Thyroid gland (tissue), 4 donors: ENCODE data around the gene LRRC40. TPM values are rescaled to one million over a fixed set of nuclear protein-coding genes. Genes with fewer than 3 reads are reported as not detected.

Source experiments
- DNase-seq, 2 donors: peaks; one replicate each; pipeline ENCODE4 v3.0.0-alpha.2; 2019
- H3K27ac ChIP-seq, 3 donors: fragments of 200-600 bp; sonication (generic); 1 replicate in 2 of 3; 2 replicates in 1 of 3; pipeline ENCODE4 v1.5.1; 2016 to 2019; ENCODE audit warnings: mild to moderate bottlenecking in 1 of 3, moderate library complexity in 1 of 3
- H3K27me3 ChIP-seq: fragments of 200-600 bp; sonication (generic); one replicate; pipeline ENCODE4 v1.5.1; 2019
- H3K36me3 ChIP-seq, 2 donors: fragments of 200-600 bp; sonication (generic); one replicate each; pipeline ENCODE4 v1.5.1; 2016 to 2019
- H3K4me1 ChIP-seq, 2 donors: fragments of 200-600 bp; sonication (generic); one replicate each; pipeline ENCODE4 v1.5.1; 2017 to 2019
- H3K4me3 ChIP-seq, 3 donors: fragments of 200-600 bp; sonication (generic); replicated peaks in 1 of 3; 1 replicate in 2 of 3; 2 replicates in 1 of 3; pipeline ENCODE4 v1.5.1; 2016; ENCODE audit warnings: mild to moderate bottlenecking in 1 of 3
- H3K9me3 ChIP-seq: fragments of 200-600 bp; sonication (generic); one replicate; pipeline ENCODE4 v1.5.1; 2017
- POLR2A ChIP-seq, 2 donors: fragments of 450-650 bp; IDR thresholded peaks; one replicate each; pipeline ENCODE4 v1.6.1; 2017; ENCODE audit warnings: antibody characterized with exemption in 2 of 2, mild to moderate bottlenecking in 2 of 2, moderate library complexity in 1 of 2
- WGBS, 2 donors: methylation state at CpG; one replicate each; pipeline ENCODE4 v1.1.5; 2017; 5-methylcytosine and 5-hydroxymethylcytosine counted together
- intact Hi-C: fragments of 100-400 bp; cut with DNase I; formaldehyde crosslinking; loops from one replicate; pipeline ENCODE4 v1.15.1; 2023
- total RNA-seq, 4 donors: library from RNA; depleted of rRNA; stranded (reverse); fragments of >200 nt; gene quantifications; one replicate each; pipeline ENCODE4 v1.2.3, GENCODE V29; 2016
- TF ChIP-seq, protein P1 (sequence below), 6 experiments: fragments of 200-600 bp in 3 of 6; fragments of 450-650 bp in 3 of 6; sonication (generic) in 3 of 6; IDR thresholded peaks; one replicate each; pipeline ENCODE4 v1.5.1; 2016 to 2019; ENCODE audit warnings: antibody characterized with exemption in 6 of 6, mild to moderate bottlenecking in 2 of 6, inconsistent platforms in 1 of 6, moderate library complexity in 1 of 6

The LRRC40 gene
- total RNA-seq, 4 donors from 2014 or later = 13.2 to 21.9 (median 17.0) TPM

DNA sequence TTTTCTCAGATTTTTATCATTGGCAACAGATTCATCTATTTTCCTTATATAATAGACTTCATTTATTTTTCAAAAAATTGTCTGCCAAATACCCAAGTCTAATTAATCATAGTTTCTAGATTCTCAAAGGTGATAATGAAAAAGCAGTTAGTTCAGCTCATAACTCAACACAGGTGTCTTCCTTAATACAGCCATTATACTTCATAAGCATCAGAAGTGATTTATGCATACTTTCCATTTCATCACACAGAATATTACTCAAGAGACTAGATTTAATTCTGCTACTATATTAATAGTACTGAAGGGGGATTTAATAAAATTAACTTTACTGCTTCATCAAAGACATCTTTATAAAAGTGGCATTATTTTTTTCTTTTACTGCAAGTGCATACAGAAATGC is 34.6 kb upstream of the LRRC40 start:
- Histone ChIP-seq H3K27me3 (no peaks in the 10 kb centered on the region), H3K27ac (no peak overlapping the region), H3K9me3 (no peaks in the 10 kb centered on the region), H3K4me3 (no peak overlapping the region), H3K36me3 (peaks cover 83 to 90% of the 10 kb centered on the region in 2 donors), H3K4me1 (no peaks in the 10 kb centered on the region)
- intact Hi-C loops = no loop called here
- TF ChIP-seq POLR2A (IDR thresholded peaks at IDR 0.05) = no peak
- TF ChIP-seq, protein P1, sequence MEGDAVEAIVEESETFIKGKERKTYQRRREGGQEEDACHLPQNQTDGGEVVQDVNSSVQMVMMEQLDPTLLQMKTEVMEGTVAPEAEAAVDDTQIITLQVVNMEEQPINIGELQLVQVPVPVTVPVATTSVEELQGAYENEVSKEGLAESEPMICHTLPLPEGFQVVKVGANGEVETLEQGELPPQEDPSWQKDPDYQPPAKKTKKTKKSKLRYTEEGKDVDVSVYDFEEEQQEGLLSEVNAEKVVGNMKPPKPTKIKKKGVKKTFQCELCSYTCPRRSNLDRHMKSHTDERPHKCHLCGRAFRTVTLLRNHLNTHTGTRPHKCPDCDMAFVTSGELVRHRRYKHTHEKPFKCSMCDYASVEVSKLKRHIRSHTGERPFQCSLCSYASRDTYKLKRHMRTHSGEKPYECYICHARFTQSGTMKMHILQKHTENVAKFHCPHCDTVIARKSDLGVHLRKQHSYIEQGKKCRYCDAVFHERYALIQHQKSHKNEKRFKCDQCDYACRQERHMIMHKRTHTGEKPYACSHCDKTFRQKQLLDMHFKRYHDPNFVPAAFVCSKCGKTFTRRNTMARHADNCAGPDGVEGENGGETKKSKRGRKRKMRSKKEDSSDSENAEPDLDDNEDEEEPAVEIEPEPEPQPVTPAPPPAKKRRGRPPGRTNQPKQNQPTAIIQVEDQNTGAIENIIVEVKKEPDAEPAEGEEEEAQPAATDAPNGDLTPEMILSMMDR (IDR thresholded peaks at IDR 0.05) = no peak
- no peak for DNase-seq

DNA sequence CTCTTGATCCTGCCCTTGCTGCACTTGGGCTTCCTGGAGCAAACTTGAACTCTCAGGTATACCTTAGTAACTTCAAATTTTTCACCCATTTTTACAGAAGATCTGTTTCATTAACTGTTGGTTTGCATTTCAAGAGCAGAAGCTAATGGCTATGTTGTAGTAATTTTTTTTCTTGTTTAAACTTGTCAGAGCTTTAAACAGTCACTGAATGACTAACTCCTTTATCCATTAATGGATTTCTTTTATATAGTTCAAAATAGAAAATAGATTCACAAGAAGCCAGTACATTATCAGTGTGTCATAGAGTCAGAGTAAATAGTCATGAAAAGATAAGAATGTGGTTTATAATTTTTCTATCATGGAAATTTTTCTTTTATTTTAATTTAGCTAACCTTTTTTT is 29.4 kb upstream of the LRRC40 start:
- Histone ChIP-seq H3K4me1 (no peaks in the 10 kb centered on the region), H3K27me3 (no peaks in the 10 kb centered on the region), H3K27ac (no peak overlapping the region), H3K9me3 (no peaks in the 10 kb centered on the region), H3K4me3 (no peak overlapping the region), H3K36me3 (peaks cover 77 to 86% of the 10 kb centered on the region in 2 donors)
- DNase-seq = no peak
- intact Hi-C loops = no loop called here
- no peak for TF ChIP-seq POLR2A (IDR thresholded peaks at IDR 0.05)
- TF ChIP-seq, protein P1 (IDR thresholded peaks at IDR 0.05) = no peak

DNA sequence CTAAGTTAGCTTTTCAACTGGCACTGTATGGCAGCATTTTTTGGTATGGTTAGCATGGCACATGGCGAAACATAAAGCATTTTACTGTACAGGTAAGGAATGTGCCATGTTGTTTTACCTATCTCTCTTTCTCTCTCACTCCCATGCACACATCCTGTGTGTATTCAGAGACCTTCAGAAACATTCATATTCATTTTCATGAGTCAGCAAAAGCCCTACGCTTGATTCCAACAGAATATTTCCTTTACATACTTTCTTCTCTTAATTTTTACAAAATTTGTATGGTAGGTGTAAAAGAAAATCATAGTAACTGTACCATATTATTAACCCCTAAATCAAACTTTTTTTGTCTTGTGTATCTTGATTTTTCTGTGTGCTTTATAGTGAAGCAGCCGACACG is 26.1 kb upstream of the LRRC40 start:
- 96 to 97% methylated on average over 4 of the region's 4 CpGs for WGBS, 2 donors
- H3K36me3 ChIP-seq = peaks cover 68 to 69% of the 10 kb centered on the region in 2 donors
- no peak overlapping the region for H3K27ac ChIP-seq
- peaks cover 0 to 5% of the 10 kb centered on the region in 2 donors for H3K4me1 ChIP-seq
- no peaks in the 10 kb centered on the region for H3K27me3 ChIP-seq
- intact Hi-C loops = no loop called here
- H3K9me3 ChIP-seq = no peaks in the 10 kb centered on the region
- H3K4me3 ChIP-seq = no peak overlapping the region
- no peak for TF ChIP-seq POLR2A (IDR thresholded peaks at IDR 0.05)
- TF ChIP-seq, protein P1 (IDR thresholded peaks at IDR 0.05) = no peak
- DNase-seq = no peak

DNA sequence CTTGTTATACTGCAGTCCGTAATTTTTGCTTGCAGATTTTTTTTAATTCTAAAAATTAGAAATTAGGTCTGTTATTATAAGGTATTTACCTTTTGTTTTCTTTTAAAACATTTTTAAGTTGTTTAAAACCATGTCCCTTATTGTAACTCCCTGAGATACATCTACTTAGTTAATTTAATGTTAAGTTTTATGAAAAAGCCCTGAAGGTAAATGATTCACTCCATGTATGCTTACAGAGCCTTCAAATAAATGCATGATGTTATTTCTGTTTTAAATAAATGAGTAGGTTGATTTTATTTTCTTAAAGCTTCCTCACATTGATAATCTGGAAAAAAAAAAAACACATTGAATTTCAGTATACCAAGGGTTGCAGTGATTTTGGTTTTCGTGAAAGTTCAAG is 23.3 kb upstream of the LRRC40 start:
- H3K4me1 ChIP-seq = peaks cover under 1 to 5% of the 10 kb centered on the region in 2 donors
- no peak overlapping the region for H3K4me3 ChIP-seq
- H3K27ac ChIP-seq = no peak overlapping the region
- peaks cover 44 to 48% of the 10 kb centered on the region in 2 donors for H3K36me3 ChIP-seq
- no peak for TF ChIP-seq POLR2A (IDR thresholded peaks at IDR 0.05)
- TF ChIP-seq, protein P1 (IDR thresholded peaks at IDR 0.05) = no peak
- no peak for DNase-seq
- H3K9me3 ChIP-seq = no peaks in the 10 kb centered on the region
- H3K27me3 ChIP-seq = no peaks in the 10 kb centered on the region
- intact Hi-C loops = loop anchor here (10.0 kb wide), 1 partner anchor 856 kb away; the partner anchor contains the start of gene ZRANB2
- WGBS, 2 donors = 86 to 92% methylated on average over 2 of the region's 2 CpGs

DNA sequence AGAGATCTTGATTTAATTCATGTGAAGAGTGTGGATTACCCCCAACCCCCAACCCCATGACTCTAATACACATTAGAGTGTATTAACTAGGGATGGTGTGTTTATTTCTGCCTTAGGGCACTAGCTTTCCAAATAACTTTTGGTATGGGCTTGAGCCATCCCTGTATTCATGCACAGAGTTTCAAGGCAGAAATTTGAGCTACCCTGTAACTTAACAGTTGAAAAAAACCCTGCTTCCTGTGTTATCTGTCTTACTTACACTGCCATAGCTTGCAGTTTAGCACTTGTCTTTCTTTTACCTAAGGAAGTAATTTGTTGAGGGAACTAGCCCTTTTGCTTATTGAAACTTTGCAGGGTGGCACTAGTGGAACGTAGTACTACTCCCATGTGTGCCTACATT is 22.1 kb upstream of the LRRC40 start:
- intact Hi-C loops = loop anchor here (10.0 kb wide), 1 partner anchor 857 kb away; the partner anchor contains the start of gene ZRANB2
- no peaks in the 10 kb centered on the region for H3K9me3 ChIP-seq
- no peak for DNase-seq
- H3K27me3 ChIP-seq = no peaks in the 10 kb centered on the region
- H3K4me1 ChIP-seq = peaks cover 12 to 15% of the 10 kb centered on the region in 2 donors
- no peak overlapping the region for H3K4me3 ChIP-seq
- no peak for TF ChIP-seq POLR2A (IDR thresholded peaks at IDR 0.05)
- TF ChIP-seq, protein P1 (IDR thresholded peaks at IDR 0.05) = no peak
- no peak overlapping the region for H3K27ac ChIP-seq
- WGBS, 2 donors = 63 to 68% methylated on average over 1 of the region's 1 CpG
- peaks cover 32 to 35% of the 10 kb centered on the region in 2 donors for H3K36me3 ChIP-seq
